Measurements from ENCODE around the gene LRRC18.

DNA sequence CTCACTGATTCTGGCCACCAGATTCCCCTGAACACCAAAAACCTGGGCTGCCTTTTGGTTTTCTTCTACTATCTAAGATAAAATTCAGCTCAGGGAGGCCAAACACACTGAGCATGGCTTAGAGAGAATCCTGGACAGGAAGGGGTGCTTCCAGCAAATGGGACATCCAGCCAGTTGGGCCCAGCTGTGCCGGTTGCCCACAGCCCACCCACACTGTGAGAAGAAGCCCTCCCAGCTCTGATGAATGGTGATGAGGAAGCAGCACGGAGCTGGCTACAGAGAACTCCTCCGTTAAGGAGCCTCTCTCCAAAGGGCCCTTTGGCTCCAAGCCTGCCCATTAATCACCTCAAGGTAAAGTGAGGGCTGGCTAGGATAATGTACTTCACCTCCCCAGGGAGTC, 15.9 kb downstream of the LRRC18 start:
- TF ChIP-seq EZH2 (IDR thresholded peaks at IDR 0.05; ENCODE audit: low read length, unreplicated experiment): no peak
- TF ChIP-seq, protein P1, sequence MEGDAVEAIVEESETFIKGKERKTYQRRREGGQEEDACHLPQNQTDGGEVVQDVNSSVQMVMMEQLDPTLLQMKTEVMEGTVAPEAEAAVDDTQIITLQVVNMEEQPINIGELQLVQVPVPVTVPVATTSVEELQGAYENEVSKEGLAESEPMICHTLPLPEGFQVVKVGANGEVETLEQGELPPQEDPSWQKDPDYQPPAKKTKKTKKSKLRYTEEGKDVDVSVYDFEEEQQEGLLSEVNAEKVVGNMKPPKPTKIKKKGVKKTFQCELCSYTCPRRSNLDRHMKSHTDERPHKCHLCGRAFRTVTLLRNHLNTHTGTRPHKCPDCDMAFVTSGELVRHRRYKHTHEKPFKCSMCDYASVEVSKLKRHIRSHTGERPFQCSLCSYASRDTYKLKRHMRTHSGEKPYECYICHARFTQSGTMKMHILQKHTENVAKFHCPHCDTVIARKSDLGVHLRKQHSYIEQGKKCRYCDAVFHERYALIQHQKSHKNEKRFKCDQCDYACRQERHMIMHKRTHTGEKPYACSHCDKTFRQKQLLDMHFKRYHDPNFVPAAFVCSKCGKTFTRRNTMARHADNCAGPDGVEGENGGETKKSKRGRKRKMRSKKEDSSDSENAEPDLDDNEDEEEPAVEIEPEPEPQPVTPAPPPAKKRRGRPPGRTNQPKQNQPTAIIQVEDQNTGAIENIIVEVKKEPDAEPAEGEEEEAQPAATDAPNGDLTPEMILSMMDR (conservative IDR thresholded peaks at IDR 0.05; ENCODE audit: low read depth, low read length): no peak
